ENCODE results near the gene HOXC9. TPM values are rescaled to one million over a fixed set of nuclear protein-coding genes. Genes with fewer than 3 reads are reported as not detected.
A peak's percentile ranks its signal among the peaks of the same experiment; 100 is the strongest.

The HOXC9 gene
- total and polyA plus RNA-seq, 9 of the 15 experiments (the other 6 are each of a cell fraction or from before 2014, with no cell fraction given): 1.1 to 10.5 (median 9.3) TPM

- no peak for TF ChIP-seq ZBTB1 (CRISPR knock-in tag; IDR thresholded peaks at IDR 0.05; ENCODE audit: borderline replicate concordance, low read depth)
- TF ChIP-seq MCM5 (IDR thresholded peaks at IDR 0.05; ENCODE audit: low read depth): no peak
- no peak for TF ChIP-seq CBFB (CRISPR knock-in tag; IDR thresholded peaks at IDR 0.05)
Measured at GRCh38 chr12:53982648-53983567, 17.1 kb upstream of the HOXC9 start (continued).

DNA sequence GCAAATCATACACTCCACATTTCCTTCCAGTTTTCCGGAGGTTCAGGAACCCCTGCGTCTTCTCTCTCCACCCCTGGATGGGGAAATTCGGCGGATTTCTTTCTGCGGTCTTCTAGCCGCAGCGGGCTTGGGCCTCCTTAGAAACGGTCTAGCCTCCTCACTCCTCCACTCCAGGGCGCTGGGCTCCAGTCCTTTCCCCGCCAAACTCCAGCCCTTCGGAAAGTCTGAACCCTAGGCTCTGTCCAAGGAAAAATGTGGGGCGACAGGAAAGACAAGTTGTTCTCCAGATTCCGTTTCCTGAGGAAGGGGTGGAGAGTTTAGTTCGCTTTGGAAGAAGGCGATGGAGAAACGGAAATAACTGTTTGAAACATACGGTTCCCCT, 16.4 kb upstream of the HOXC9 start:
- in situ Hi-C loops (cut with MboI): loop anchor here (10.0 kb wide), 1 partner anchor 381 kb away; the partner anchor contains the start of gene GPR84

More for the DNA sequence above, 16.4 kb upstream of the HOXC9 start:
- Histone ChIP-seq H3K79me2 (ENCODE audit: control insufficient read depth, insufficient read depth, low read length) (no peaks in the 10 kb centered on the region), H3K36me3 (ENCODE audit: control insufficient read depth, insufficient read depth, low read length) (no peaks in the 10 kb centered on the region), H3K4me3 (no peak overlapping the region), H3K4me2 (ENCODE audit: insufficient read depth, low read length) (no peak overlapping the region), H3K9ac (ENCODE audit: insufficient read depth in 1 of 2, low read depth in 2 of 2, low read length in 2 of 2) (no peak overlapping the region), H3K9me1 (ENCODE audit: control insufficient read depth, insufficient read depth, low read length) (no peaks in the 10 kb centered on the region), H3K27ac (ENCODE audit: extremely low read depth, low read depth, low read length) (no peak overlapping the region), H2AFZ (ENCODE audit: low read depth, low read length) (no peak overlapping the region), H3K4me1 (replicated peaks in 1 of 2; ENCODE audit: control insufficient read depth in 2 of 2, insufficient read depth in 2 of 2, low read length in 2 of 2) (peaks cover 17 to 38% of the 10 kb centered on the region in 2 experiments), H4K20me1 (replicated peaks; ENCODE audit: control insufficient read depth, insufficient read depth, low read length) (no peaks in the 10 kb centered on the region; the same call in 1 of the 2 replicates), H3K9me3 (replicated peaks; ENCODE audit: control insufficient read depth, insufficient read depth, low read depth, low read length) (no peaks in the 10 kb centered on the region), H3K27me3 (ENCODE audit: control insufficient read depth in 2 of 2, insufficient read depth in 2 of 2, low read length in 2 of 2) (peaks cover 24 to 27% of the 10 kb centered on the region in 2 experiments)
- DNase-seq (ENCODE audit: extremely low read depth in 1 of 4, low spot score in 3 of 4) (no peak), FAIRE-seq (no peak), ATAC-seq (no peak)
- POLR2A ChIA-PET: no interaction called here
- WGBS (ENCODE audit: insufficient coverage, low coverage, missing lambda C conversion rate): 53% methylated on average over 17 of the region's 17 CpGs
- intact Hi-C loops (cut with micrococcal nuclease): loop anchor here (10.0 kb wide), 1 partner anchor 381 kb away; the partner anchor contains the start of gene GPR84
- CTCF ChIA-PET (ENCODE audit: low intra/inter-chr PET ratio): interaction anchor here (1.9 to 2.7 kb wide), 2 partner anchors 218 to 232 kb away, joined by 9 to 22 read pairs; no protein-coding TSS in a partner anchor
- no TSS peak for BruUV-seq (replicated peaks)
- TF ChIP-seq SMC3 (conservative IDR thresholded peaks at IDR 0.05; ENCODE audit: insufficient read depth, low read depth, low read length): no peak
- TF ChIP-seq EZH2 (IDR thresholded peaks at IDR 0.05; ENCODE audit: borderline replicate concordance, low read depth, low read length): 0 out of 2 replicates have a peak, but pooled peaks have one; percentile 36
